Ishikawa (cell line): ENCODE data around the gene TMEM134.

Source experiments
- CEBPB ChIP-seq: IDR thresholded peaks from 2 replicates; pipeline ENCODE4 v1.6.1; 2012
- CREB1 ChIP-seq: IDR thresholded peaks from 2 replicates; pipeline ENCODE4 v1.6.1; 2012; ENCODE audit warnings: low read depth
- EGR1 ChIP-seq: IDR thresholded peaks from 2 replicates; pipeline ENCODE4 v1.6.1; 2012
- EP300 ChIP-seq: IDR thresholded peaks from 2 replicates; pipeline ENCODE4 v1.6.1; 2012; ENCODE audit warnings: borderline replicate concordance
- FOXM1 ChIP-seq: IDR thresholded peaks from 2 replicates; pipeline ENCODE4 v1.6.1; 2012; ENCODE audit warnings: low read depth, borderline replicate concordance
- MAX ChIP-seq: IDR thresholded peaks from 2 replicates; pipeline ENCODE4 v1.6.1; 2012
- NFIC ChIP-seq: IDR thresholded peaks from 2 replicates; pipeline ENCODE4 v1.6.1; 2012
- RAD21 ChIP-seq: IDR thresholded peaks from 2 replicates; pipeline ENCODE4 v1.6.1; 2012; ENCODE audit warnings: low read depth
- REST ChIP-seq: IDR thresholded peaks from 2 replicates; pipeline ENCODE4 v1.6.1; 2012; ENCODE audit warnings: low read depth, mild to moderate bottlenecking
- TAF1 ChIP-seq: IDR thresholded peaks from 2 replicates; pipeline ENCODE4 v1.6.1; 2012; ENCODE audit warnings: low read depth, mild to moderate bottlenecking
- TCF12 ChIP-seq: IDR thresholded peaks from 2 replicates; pipeline ENCODE4 v1.6.1; 2012; ENCODE audit warnings: low read depth
- TEAD4 ChIP-seq: IDR thresholded peaks from 2 replicates; pipeline ENCODE4 v1.6.1; 2012
- USF1 ChIP-seq: IDR thresholded peaks from 2 replicates; pipeline ENCODE4 v1.6.1; 2012
- YY1 ChIP-seq: IDR thresholded peaks from 2 replicates; pipeline ENCODE4 v1.6.1; 2012; ENCODE audit warnings: low read depth
- ZBTB7A ChIP-seq: IDR thresholded peaks from 2 replicates; pipeline ENCODE4 v1.6.1; 2012; ENCODE audit warnings: low read depth

The TMEM134 gene

GRCh38 chr11:67496113-67496512 lies 27.1 kb upstream of the TMEM134 start:
- TF ChIP-seq TAF1 (no peak), TCF12 (no peak)

- TF ChIP-seq CEBPB (no peak), RAD21 (no peak), TCF12 (no peak), USF1 (no peak), EP300 (no peak), FOXM1 (no peak), YY1 (no peak), EGR1 (no peak), NFIC (no peak), REST (no peak), TAF1 (no peak), MAX (no peak), ZBTB7A (no peak), TEAD4 (no peak), CREB1 (no peak)
Measured at GRCh38 chr11:67495234-67496005, 26.4 kb upstream of the TMEM134 start.

GRCh38 chr11:67494371-67495233 lies 25.6 kb upstream of the TMEM134 start:
- TF ChIP-seq EGR1 (no peak), CEBPB (no peak), EP300 (no peak), NFIC (no peak), USF1 (no peak), REST (no peak), ZBTB7A (no peak), RAD21 (no peak), TEAD4 (no peak), TCF12 (no peak), YY1 (no peak), FOXM1 (no peak), CREB1 (no peak), TAF1 (no peak), MAX (no peak)

GRCh38 chr11:67493548-67494370 lies 24.7 kb upstream of the TMEM134 start:
- TF ChIP-seq RAD21 (no peak), YY1 (no peak), EP300 (no peak), CREB1 (no peak), EGR1 (no peak), TCF12 (no peak), NFIC (no peak), FOXM1 (no peak), USF1 (no peak), ZBTB7A (no peak), MAX (no peak), TAF1 (no peak), TEAD4 (no peak), REST (no peak)
